KMS-11 (cell line): Measurements from ENCODE around the gene ANGEL1.

Experiments used
- H2AFZ ChIP-seq: fragments of 200-600 bp; sonication (generic); 2 replicates; pipeline ENCODE4 v1.6.1; 2016; ENCODE audit warnings: antibody characterized with exemption, mixed run types, low read depth
- H3K27ac ChIP-seq: fragments of 200-600 bp; sonication (generic); 2 replicates; pipeline ENCODE4 v1.6.1; 2016; ENCODE audit warnings: mild to moderate bottlenecking, mixed run types
- H3K27me3 ChIP-seq: fragments of 200-600 bp; sonication (generic); 2 replicates; pipeline ENCODE4 v1.6.1; 2017; ENCODE audit warnings: mild to moderate bottlenecking, low read depth, mixed run types, moderate library complexity; ENCODE audit not compliant: insufficient read depth
- H3K36me3 ChIP-seq: fragments of 200-600 bp; sonication (generic); 2 replicates; pipeline ENCODE4 v1.6.1; 2017; ENCODE audit warnings: mild to moderate bottlenecking, mixed run types; ENCODE audit not compliant: insufficient read depth
- H3K4me1 ChIP-seq: fragments of 200-600 bp; sonication (generic); 2 replicates; pipeline ENCODE4 v1.6.1; 2016; ENCODE audit warnings: mild to moderate bottlenecking, low read depth, mixed run types; ENCODE audit not compliant: poor library complexity, severe bottlenecking
- H3K4me2 ChIP-seq: fragments of 200-600 bp; sonication (generic); 2 replicates; pipeline ENCODE4 v1.7.0; 2016; ENCODE audit warnings: mild to moderate bottlenecking, mixed run types
- H3K4me3 ChIP-seq: fragments of 200-600 bp; sonication (generic); IDR thresholded peaks from 2 replicates; pipeline ENCODE4 v1.6.1; 2017; ENCODE audit warnings: low read depth, low read length, mixed read lengths; ENCODE audit not compliant: insufficient read depth
- H3K79me2 ChIP-seq: fragments of 200-600 bp; sonication (generic); 2 replicates; pipeline ENCODE4 v1.6.1; 2016; ENCODE audit warnings: low read depth, mixed run types; ENCODE audit not compliant: insufficient read depth
- H3K9ac ChIP-seq: fragments of 200-600 bp; sonication (generic); 2 replicates; pipeline ENCODE4 v1.6.1; 2016; ENCODE audit warnings: mild to moderate bottlenecking, mixed run types
- H4K20me1 ChIP-seq: fragments of 200-600 bp; sonication (generic); 2 replicates; pipeline ENCODE4 v1.6.1; 2016; ENCODE audit warnings: mild to moderate bottlenecking, mixed run types; ENCODE audit not compliant: insufficient read depth
- CTCF ChIP-seq: fragments of 200-600 bp; sonication (generic); conservative IDR thresholded peaks from 2 replicates; pipeline ENCODE4 v1.6.1; 2017; ENCODE audit warnings: low read depth, mild to moderate bottlenecking, antibody characterized with exemption, low read length, moderate library complexity, mixed read lengths

The ANGEL1 gene

GRCh38 chr14:76837524-76837923 is 24.8 kb upstream of the ANGEL1 start:
- no peaks in the 10 kb centered on the region for H3K36me3 ChIP-seq
- H3K27me3 ChIP-seq: no peaks in the 10 kb centered on the region
- no peaks in the 10 kb centered on the region for H3K79me2 ChIP-seq
- H3K27ac ChIP-seq: no peak overlapping the region
- H3K4me3 ChIP-seq: no peak overlapping the region
- H3K9ac ChIP-seq: no peak overlapping the region
- TF ChIP-seq CTCF: no peak
- no peaks in the 10 kb centered on the region for H4K20me1 ChIP-seq
- H3K4me1 ChIP-seq: no peaks in the 10 kb centered on the region
- no peak overlapping the region for H2AFZ ChIP-seq
- H3K4me2 ChIP-seq: no peak overlapping the region

- Histone ChIP-seq H3K4me1 (no peaks in the 10 kb centered on the region), H3K79me2 (no peaks in the 10 kb centered on the region), H2AFZ (no peak overlapping the region), H3K4me2 (no peak overlapping the region), H4K20me1 (no peaks in the 10 kb centered on the region), H3K27me3 (no peaks in the 10 kb centered on the region), H3K36me3 (no peaks in the 10 kb centered on the region), H3K9ac (no peak overlapping the region), H3K27ac (no peak overlapping the region), H3K4me3 (no peak overlapping the region)
- TF ChIP-seq CTCF: no peak
Observed at GRCh38 chr14:76836029-76836630, 23.4 kb upstream of the ANGEL1 start.

DNA sequence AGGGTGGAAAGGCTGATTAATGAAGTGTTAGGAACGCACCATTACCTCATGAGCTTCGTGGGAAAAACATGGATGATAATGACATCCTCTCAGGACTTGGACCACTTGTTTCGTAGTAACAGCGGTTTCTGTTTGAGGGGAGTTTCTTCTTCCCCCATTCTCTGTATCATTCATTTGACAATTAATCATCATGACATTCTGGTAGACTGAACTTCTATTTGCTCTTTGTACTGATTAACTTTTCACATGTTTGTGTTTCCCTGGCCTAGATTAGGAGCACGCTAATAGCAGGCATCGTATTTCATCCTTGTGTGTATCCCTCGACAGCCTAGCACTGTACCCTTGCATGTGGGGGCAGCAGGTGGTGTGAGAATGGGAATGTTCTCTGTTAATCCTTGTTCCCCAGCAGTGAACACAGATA is 21.6 kb upstream of the ANGEL1 start:
- H3K4me3 ChIP-seq: no peak overlapping the region
- no peak overlapping the region for H3K27ac ChIP-seq
- no peaks in the 10 kb centered on the region for H3K4me1 ChIP-seq
- no peak overlapping the region for H2AFZ ChIP-seq
- H3K9ac ChIP-seq: no peak overlapping the region
- no peaks in the 10 kb centered on the region for H3K79me2 ChIP-seq
- no peak overlapping the region for H3K4me2 ChIP-seq
- no peak for TF ChIP-seq CTCF
- no peaks in the 10 kb centered on the region for H4K20me1 ChIP-seq
- H3K27me3 ChIP-seq: no peaks in the 10 kb centered on the region
- no peaks in the 10 kb centered on the region for H3K36me3 ChIP-seq

GRCh38 chr14:76833011-76833410 is 20.3 kb upstream of the ANGEL1 start:
- no peak overlapping the region for H3K27ac ChIP-seq
- TF ChIP-seq CTCF: no peak
- no peaks in the 10 kb centered on the region for H3K36me3 ChIP-seq
- no peaks in the 10 kb centered on the region for H4K20me1 ChIP-seq
- no peak overlapping the region for H3K4me2 ChIP-seq
- no peaks in the 10 kb centered on the region for H3K79me2 ChIP-seq
- no peaks in the 10 kb centered on the region for H3K4me1 ChIP-seq
- no peak overlapping the region for H3K4me3 ChIP-seq
- H3K9ac ChIP-seq: no peak overlapping the region
- H3K27me3 ChIP-seq: no peaks in the 10 kb centered on the region
- H2AFZ ChIP-seq: no peak overlapping the region
